BLaER1 (cell line): ENCODE data around the gene CDS1.

Experiments
- H3K27ac ChIP-seq: shearing (Covaris generic); formaldehyde crosslinking; 2 replicates; pipeline ENCODE4 v1.8.1; 2022
- H3K27me3 ChIP-seq: shearing (Covaris generic); formaldehyde crosslinking; 2 replicates; pipeline ENCODE4 v1.8.1; 2022
- H3K36me3 ChIP-seq: shearing (Covaris generic); formaldehyde crosslinking; 2 replicates; pipeline ENCODE4 v1.8.1; 2022
- H3K4me1 ChIP-seq: shearing (Covaris generic); formaldehyde crosslinking; 2 replicates; pipeline ENCODE4 v1.8.1; 2022
- H3K4me2 ChIP-seq: shearing (Covaris generic); formaldehyde crosslinking; 2 replicates; pipeline ENCODE4 v1.8.1; 2022
- H3K4me3 ChIP-seq: shearing (Covaris generic); formaldehyde crosslinking; 2 replicates; pipeline ENCODE4 v1.8.1; 2022
- H3K9ac ChIP-seq: shearing (Covaris generic); formaldehyde crosslinking; 2 replicates; pipeline ENCODE4 v1.8.1; 2022
- H3K9me3 ChIP-seq: shearing (Covaris generic); formaldehyde crosslinking; 2 replicates; pipeline ENCODE4 v1.8.1; 2022
- H4K20me1 ChIP-seq: shearing (Covaris generic); formaldehyde crosslinking; 2 replicates; pipeline ENCODE4 v1.8.1; 2022
- Cebpa-rat ChIP-seq: shearing (Covaris generic); IDR thresholded peaks from 2 replicates; pipeline ENCODE4 v1.8.1; 2022

Gene CDS1

DNA sequence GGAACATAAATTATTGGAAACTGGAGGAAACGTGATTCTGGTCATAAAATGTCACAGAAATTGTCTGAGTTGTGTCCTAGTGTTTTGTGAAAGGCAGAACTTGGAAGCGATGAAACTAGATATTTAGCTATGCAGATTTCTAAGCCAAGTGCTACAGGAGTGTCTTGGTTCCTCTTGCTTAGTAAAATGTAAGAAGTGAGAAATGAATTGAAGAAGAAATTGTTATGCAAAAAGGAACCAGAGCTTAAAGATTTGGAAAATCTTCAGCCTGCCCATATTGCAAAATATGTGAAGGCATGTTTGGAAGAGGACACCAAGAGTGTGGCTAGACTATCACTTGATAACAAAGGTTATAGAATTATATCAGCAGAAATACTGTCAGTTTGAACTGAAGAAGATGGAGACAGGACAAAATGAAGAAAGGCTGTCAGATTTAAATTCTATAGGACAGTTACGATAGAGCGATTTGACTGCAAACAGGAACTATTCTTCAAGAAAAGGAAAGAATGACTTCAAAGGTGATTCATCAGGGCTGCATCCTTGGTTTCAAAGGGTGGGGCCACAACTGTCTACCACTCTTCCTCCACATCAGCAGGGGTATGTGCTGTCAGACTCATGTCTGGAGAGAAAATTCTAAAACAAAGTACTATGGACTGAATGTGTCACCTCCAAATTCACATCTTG is 9.4 kb upstream of the CDS1 start:
- Histone ChIP-seq H3K9ac (no peak overlapping the region), H3K36me3 (no peaks in the 10 kb centered on the region), H3K27ac (no peak overlapping the region), H3K9me3 (no peaks in the 10 kb centered on the region), H3K4me3 (no peak overlapping the region), H3K27me3 (no peaks in the 10 kb centered on the region), H3K4me1 (no peaks in the 10 kb centered on the region), H3K4me2 (no peak overlapping the region), H4K20me1 (no peaks in the 10 kb centered on the region)
- no peak for TF ChIP-seq Cebpa-rat

DNA sequence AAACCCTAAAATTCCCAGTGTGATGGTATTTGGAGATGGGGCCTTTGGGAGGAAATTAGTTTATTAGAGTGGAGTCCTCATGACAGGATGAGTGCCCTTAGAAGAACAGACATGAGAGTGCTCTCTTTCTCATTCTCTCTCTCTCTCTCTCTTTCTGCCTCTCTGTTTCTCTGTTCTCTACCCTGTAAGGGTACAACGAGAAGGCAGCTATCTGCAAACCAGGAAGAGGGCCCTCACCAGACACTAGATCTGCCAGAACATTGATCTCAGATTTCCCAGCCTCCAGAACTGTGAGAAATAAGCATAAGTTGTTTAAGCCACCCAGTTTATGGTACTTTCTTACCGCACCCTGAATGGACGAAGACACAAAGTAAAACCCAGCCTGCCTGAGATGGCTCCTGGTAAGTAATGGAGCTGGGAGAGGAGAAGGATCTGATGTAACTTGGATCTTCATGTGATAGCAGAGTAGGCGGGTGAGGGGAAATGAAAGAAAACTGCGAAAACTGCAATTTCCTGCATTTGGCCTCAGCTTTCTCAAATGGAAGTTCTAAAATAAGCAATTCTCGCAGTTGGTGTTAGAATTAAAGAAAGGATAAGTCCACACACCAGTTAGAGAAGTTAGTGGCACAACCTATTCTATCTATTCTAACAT is 8.7 kb upstream of the CDS1 start:
- Histone ChIP-seq H3K9ac (no peak overlapping the region), H3K9me3 (no peaks in the 10 kb centered on the region), H4K20me1 (no peaks in the 10 kb centered on the region), H3K4me3 (no peak overlapping the region), H3K36me3 (no peaks in the 10 kb centered on the region), H3K27me3 (no peaks in the 10 kb centered on the region), H3K4me1 (no peaks in the 10 kb centered on the region), H3K4me2 (no peak overlapping the region), H3K27ac (no peak overlapping the region)
- TF ChIP-seq Cebpa-rat = no peak

DNA sequence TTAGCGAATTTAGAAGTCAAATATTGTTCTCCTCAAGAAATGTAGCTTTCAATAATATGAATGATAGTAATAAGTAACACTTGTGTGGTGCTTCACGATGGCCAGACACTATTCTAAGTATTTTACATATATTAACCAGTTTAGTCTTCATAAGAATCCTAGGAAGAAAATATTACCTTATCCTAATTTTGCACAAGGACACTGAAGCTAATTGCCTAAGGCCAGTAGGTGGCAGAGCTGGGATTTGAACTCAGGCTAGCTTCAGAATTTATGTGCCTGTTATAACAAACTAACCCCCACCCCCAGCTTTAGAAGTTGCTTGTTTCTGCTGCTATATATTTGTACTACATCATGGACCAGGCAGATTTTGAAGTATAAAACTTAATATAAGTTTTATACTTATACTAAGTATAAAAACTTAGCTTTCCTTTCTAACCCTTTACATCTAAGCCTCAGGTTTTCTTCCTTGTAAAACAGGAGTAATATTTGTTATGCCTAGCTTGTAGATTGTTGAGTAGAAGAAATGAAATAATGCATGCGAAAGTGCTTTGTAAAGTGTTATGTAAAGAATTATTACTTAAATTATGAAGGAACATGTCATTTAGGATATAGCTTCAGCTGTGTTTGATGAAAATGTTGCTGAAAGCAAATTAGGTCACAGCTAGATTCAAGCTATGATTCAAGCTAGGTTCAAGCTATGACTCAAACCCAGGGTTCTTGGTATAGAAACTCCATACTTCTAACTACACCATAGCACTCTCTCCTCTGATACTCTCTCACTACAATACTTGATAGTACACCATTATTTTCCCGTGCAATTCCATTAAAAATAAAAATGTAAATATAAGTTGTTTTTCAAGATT is 4.2 kb upstream of the CDS1 start:
- TF ChIP-seq Cebpa-rat = no peak
- Histone ChIP-seq H3K9ac (no peak overlapping the region), H3K27ac (no peak overlapping the region), H3K36me3 (no peaks in the 10 kb centered on the region), H3K9me3 (peaks cover 10% of the 10 kb centered on the region), H3K4me3 (no peak overlapping the region), H3K27me3 (peaks cover 28% of the 10 kb centered on the region), H3K4me1 (peaks cover 6% of the 10 kb centered on the region; the same call in 1 of the 2 replicates), H3K4me2 (no peak overlapping the region), H4K20me1 (no peaks in the 10 kb centered on the region)

DNA sequence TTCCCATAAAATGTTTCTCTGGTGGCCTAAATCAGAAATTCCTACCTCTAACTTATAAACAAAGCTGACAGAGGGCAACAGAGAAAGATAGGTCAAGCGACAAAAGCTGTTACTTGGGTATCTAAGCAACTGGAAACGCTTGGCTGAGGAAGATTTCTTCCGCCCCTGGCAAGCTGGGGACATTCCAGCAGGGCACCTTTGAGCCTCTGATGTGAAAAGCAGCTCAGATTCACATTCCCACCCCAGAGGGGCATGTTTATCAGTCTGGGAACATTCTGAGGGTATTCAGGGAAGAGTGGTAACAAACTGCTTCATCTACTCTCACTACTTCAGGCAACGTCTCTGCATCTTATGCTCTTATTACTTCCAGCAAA is 3.5 kb upstream of the CDS1 start:
- no peaks in the 10 kb centered on the region for H4K20me1 ChIP-seq
- no peak overlapping the region for H3K4me3 ChIP-seq
- H3K4me1 ChIP-seq = peaks cover 6% of the 10 kb centered on the region; the same call in 1 of the 2 replicates
- TF ChIP-seq Cebpa-rat = no peak
- no peak overlapping the region for H3K27ac ChIP-seq
- H3K9me3 ChIP-seq = peaks cover 11% of the 10 kb centered on the region
- H3K4me2 ChIP-seq = no peak overlapping the region
- H3K9ac ChIP-seq = no peak overlapping the region
- peaks cover 34% of the 10 kb centered on the region for H3K27me3 ChIP-seq
- no peaks in the 10 kb centered on the region for H3K36me3 ChIP-seq

DNA sequence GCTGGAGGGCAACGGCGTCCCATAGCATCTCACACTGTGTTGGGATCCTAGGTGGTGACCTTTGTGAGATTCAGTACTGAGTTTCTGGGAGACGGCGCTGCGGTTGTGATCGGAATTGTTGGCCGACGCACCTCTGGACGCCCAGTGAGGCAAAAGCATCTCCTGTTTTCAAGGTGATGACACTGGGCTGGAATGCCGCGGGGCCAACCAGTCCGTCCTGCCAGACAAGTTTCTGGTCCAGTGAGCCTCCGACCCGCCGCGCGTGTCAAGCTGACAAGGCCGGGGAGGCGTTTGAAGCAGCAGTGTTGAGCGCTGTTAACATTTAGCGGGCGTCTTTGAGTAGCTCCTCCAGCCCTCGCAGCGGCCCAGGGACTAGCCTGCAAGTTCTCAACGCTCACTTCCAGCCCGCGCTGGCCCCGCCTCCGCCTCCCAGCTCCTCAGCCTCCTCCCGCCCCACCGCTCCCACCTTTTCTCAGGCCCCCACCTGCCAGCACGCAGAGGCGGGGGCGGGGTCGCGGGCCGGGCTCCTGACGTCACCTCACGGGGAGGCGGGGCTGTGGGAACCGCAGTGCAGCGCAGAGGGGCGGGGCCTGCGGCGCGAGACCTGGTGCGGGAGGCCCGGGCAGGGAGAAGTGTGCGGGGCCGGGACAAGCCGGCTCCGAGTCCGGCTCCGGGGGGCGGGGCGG is 482 bp upstream of the CDS1 start:
- Histone ChIP-seq H3K27me3 (peaks cover 49% of the 10 kb centered on the region), H3K27ac (no peak overlapping the region), H3K36me3 (no peaks in the 10 kb centered on the region), H3K9ac (no peak overlapping the region), H3K4me2 (peak overlapping the region; percentile 83), H4K20me1 (no peaks in the 10 kb centered on the region), H3K4me1 (peaks cover 6% of the 10 kb centered on the region; the same call in 1 of the 2 replicates), H3K9me3 (peaks cover 12% of the 10 kb centered on the region), H3K4me3 (peak overlapping the region; percentile 70)
- TF ChIP-seq Cebpa-rat = no peak

DNA sequence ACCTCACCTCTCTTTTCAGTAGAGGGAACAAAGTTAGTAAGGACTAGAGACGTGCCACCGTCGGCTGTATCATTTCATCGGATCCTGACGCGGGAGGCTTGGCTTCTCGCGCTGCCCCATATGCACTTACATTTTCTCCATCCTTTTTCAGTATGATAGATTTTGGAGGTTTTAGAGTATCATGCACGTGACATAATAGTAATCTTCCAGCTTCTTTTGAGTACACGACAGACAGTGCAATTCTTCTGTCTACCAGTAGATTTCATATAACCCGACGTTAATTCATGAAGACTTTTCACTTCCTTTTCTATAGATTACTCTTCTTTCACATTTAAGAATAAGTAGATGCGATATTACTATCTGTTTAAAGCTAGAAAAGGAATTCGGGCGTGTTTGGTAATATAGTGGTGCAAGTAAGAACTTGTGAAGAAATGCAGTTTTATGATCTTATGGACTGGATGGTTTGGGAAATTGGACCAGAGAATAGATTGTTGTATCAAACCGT is 1.0 kb downstream of the CDS1 start:
- peaks cover 49% of the 10 kb centered on the region for H3K27me3 ChIP-seq
- H3K27ac ChIP-seq = no peak overlapping the region
- peaks cover 6% of the 10 kb centered on the region; the same call in 1 of the 2 replicates for H3K4me1 ChIP-seq
- no peaks in the 10 kb centered on the region for H3K36me3 ChIP-seq
- H3K9ac ChIP-seq = no peak overlapping the region
- H3K4me2 ChIP-seq = peak overlapping the region; percentile 83
- H4K20me1 ChIP-seq = no peaks in the 10 kb centered on the region
- TF ChIP-seq Cebpa-rat = no peak
- H3K9me3 ChIP-seq = peaks cover 27% of the 10 kb centered on the region
- H3K4me3 ChIP-seq = peak overlapping the region; percentile 70

DNA sequence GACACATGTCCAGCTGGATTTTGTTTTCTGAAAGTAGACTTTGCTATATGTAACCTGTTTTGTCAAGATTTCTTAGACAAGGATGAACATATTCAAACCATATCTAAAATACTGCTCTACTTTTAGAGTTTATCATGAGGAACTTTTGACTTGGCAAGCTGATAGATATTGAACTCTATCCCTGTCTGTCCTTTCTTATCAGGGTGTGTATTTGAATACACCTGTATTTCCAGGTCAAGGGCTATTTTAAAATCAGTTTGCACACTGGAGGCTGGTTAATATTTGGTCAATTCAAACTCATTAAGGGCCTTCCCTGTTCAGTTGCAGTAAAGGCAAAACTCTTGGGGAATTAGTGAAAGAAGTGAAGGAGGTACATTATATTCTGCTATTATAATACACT is 2.3 kb downstream of the CDS1 start:
- Histone ChIP-seq H3K4me1 (peaks cover 6% of the 10 kb centered on the region; the same call in 1 of the 2 replicates), H3K27me3 (peaks cover 49% of the 10 kb centered on the region), H3K9me3 (peaks cover 29% of the 10 kb centered on the region), H3K9ac (no peak overlapping the region), H3K4me3 (no peak overlapping the region), H3K27ac (no peak overlapping the region), H4K20me1 (no peaks in the 10 kb centered on the region), H3K36me3 (no peaks in the 10 kb centered on the region), H3K4me2 (no peak overlapping the region)
- TF ChIP-seq Cebpa-rat = no peak

DNA sequence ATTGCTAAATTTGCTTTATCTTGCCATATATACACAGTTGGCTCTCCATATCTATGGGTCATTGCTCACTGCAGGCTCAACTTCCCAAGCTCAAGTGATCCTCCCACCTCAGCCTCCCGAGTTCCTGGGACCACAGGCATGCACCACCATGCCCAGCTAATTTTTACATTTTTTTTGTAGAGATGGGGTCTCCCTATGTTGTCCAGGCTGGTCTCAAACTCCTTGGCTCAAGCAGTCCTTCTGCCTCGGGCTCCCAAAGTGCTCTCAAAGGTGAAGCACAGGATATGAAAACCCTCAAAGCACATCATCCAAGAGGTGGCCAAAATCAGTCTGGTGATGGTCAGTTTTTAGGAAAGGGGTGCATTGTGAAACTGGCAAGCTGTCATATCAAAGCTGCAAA is 11.8 kb downstream of the CDS1 start:
- TF ChIP-seq Cebpa-rat = no peak
- Histone ChIP-seq H3K36me3 (no peaks in the 10 kb centered on the region), H3K9me3 (no peaks in the 10 kb centered on the region), H3K9ac (no peak overlapping the region), H3K4me1 (no peaks in the 10 kb centered on the region), H4K20me1 (no peaks in the 10 kb centered on the region), H3K27me3 (no peaks in the 10 kb centered on the region), H3K27ac (no peak overlapping the region), H3K4me2 (no peak overlapping the region), H3K4me3 (no peak overlapping the region)

DNA sequence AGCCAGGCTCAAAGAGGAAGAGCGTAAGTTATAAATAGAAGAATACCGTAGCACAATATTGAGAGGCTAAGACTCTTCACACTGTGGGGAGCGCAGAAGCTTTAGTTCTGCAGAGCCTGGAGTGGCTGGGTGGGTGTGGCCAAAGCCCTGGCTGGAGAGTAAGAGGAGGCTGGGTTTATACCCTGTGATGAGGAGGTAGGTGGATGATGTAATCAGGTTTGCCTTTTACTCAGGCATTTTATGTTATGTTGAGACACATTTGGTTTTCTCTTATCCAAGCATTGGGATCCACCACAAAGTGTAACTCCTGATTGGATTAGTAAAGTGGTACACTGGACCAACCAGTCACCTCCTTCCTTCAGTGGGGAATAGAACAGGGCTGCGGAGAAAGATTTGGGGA is 13.9 kb downstream of the CDS1 start:
- H3K36me3 ChIP-seq = no peaks in the 10 kb centered on the region
- H3K9ac ChIP-seq = no peak overlapping the region
- H3K4me1 ChIP-seq = no peaks in the 10 kb centered on the region
- no peak overlapping the region for H3K4me3 ChIP-seq
- no peak overlapping the region for H3K4me2 ChIP-seq
- H4K20me1 ChIP-seq = no peaks in the 10 kb centered on the region
- no peak overlapping the region for H3K27ac ChIP-seq
- TF ChIP-seq Cebpa-rat = no peak
- no peaks in the 10 kb centered on the region for H3K9me3 ChIP-seq
- H3K27me3 ChIP-seq = no peaks in the 10 kb centered on the region
